A549 (cell line): ENCODE results near the gene TFPT. TPM values are rescaled to one million over a fixed set of nuclear protein-coding genes. Genes with fewer than 3 reads are reported as not detected.
A peak's percentile ranks its signal among the peaks of the same experiment; 100 is the strongest.

ENCODE experiments used
- ATAC-seq, 2 experiments: fragments of 200-7000 bp in 1 of 2; fragments of >200 bp in 1 of 2; cut with Nextera tagmentation in 1 of 2; cut with Tn5 transposase in 1 of 2; 3 replicates each; pipeline versions ENCODE4 v1.8.0 to v1.9.1; 2018 to 2020; ENCODE audit warnings: mild to moderate bottlenecking in 1 of 2, moderate library complexity in 1 of 2
- CTCF ChIA-PET: fragments of 300-600 bp; sonication (Branson Sonifier 250); formaldehyde crosslinking; extraction: SDS; loops from one replicate; lab custom pipeline; 2021; ENCODE audit warnings: antibody characterized with exemption, inconsistent platforms; lab: Yijun Ruan, JAX
- POLR2A ChIA-PET: fragments of 350-600 bp; formaldehyde crosslinking; extraction: SDS; loops from one replicate; lab custom pipeline; 2021; ENCODE audit warnings: antibody characterized with exemption, inconsistent platforms; lab: Yijun Ruan, JAX
- DNase-seq, 2 experiments: peaks; one replicate each; pipeline versions ENCODE4 v3.0.0 to v3.0.0-alpha.2; 2011 to 2016; ENCODE audit warnings: low read depth in 1 of 2, low spot score in 1 of 2
- FAIRE-seq: peaks from 2 replicates; lab custom pipeline; 2011; peaks lifted over from hg19 to GRCh38; lab: Jason Lieb, UNC
- H3K27ac ChIP-seq, 2 experiments: fragments of >200 bp; sonication (Bioruptor Twin); formaldehyde crosslinking; 3 replicates each; pipeline ENCODE4 v1.5.1; 2016 to 2017
- H3K4me1 ChIP-seq: fragments of >200 bp; sonication (Bioruptor Twin); formaldehyde crosslinking; 3 replicates; pipeline ENCODE4 v1.6.1; 2016
- H3K4me2 ChIP-seq: fragments of >200 bp; sonication (Bioruptor Twin); formaldehyde crosslinking; 3 replicates; pipeline ENCODE4 v1.6.1; 2016
- H3K4me3 ChIP-seq: fragments of >200 bp; sonication (Bioruptor Twin); formaldehyde crosslinking; 3 replicates; pipeline ENCODE4 v1.5.1; 2016
- H3K9me3 ChIP-seq: fragments of >200 bp; sonication (Bioruptor Twin); formaldehyde crosslinking; 3 replicates; pipeline ENCODE4 v1.6.1; 2016
- BHLHE40 ChIP-seq: IDR thresholded peaks from 2 replicates; pipeline ENCODE4 v1.6.1; 2012; ENCODE audit warnings: low read depth, low read length, inconsistent platforms
- CHD2 ChIP-seq: fragments of 150-350 bp; IDR thresholded peaks from 2 replicates; pipeline ENCODE4 v1.6.1; 2014; ENCODE audit warnings: low read length; ENCODE audit not compliant: partially characterized antibody
- ELK1 ChIP-seq: fragments of 150-350 bp; IDR thresholded peaks from 2 replicates; pipeline ENCODE4 v1.6.1; 2014; ENCODE audit warnings: low read depth, mild to moderate bottlenecking, low read length
- FOXS1 ChIP-seq: fragments of 250-450 bp; sonication (Bioruptor Pico); IDR thresholded peaks from 2 replicates; pipeline ENCODE4 v1.5.0; 2020; ENCODE audit warnings: mild to moderate bottlenecking, moderate library complexity
- HDAC2 ChIP-seq: fragments of 200-600 bp; sonication (generic); IDR thresholded peaks from 2 replicates; pipeline ENCODE4 v1.6.1; 2016
- JUN ChIP-seq, 2 experiments: fragments of >200 bp; sonication (Bioruptor Twin); formaldehyde crosslinking; IDR thresholded peaks; 2 replicates in 1 of 2; 3 replicates in 1 of 2; pipeline ENCODE4 v1.6.1; 2016 to 2017
- JUNB ChIP-seq: fragments of >200 bp; sonication (Bioruptor Twin); formaldehyde crosslinking; IDR thresholded peaks from 2 replicates; pipeline ENCODE4 v1.6.1; 2016
- KDM1A ChIP-seq: fragments of 200-600 bp; sonication (generic); IDR thresholded peaks from 2 replicates; pipeline ENCODE4 v1.6.1; 2016; ENCODE audit warnings: low read depth, mild to moderate bottlenecking
- RAD21 ChIP-seq, 2 experiments: fragments of >200 bp in 1 of 2; sonication (Bioruptor Twin) in 1 of 2; formaldehyde crosslinking in 1 of 2; IDR thresholded peaks in 1 of 2; conservative IDR thresholded peaks in 1 of 2; 2 replicates in 1 of 2; 3 replicates in 1 of 2; pipeline ENCODE4 v1.6.1; 2012 to 2018; ENCODE audit warnings: inconsistent platforms in 1 of 2
- RARB ChIP-seq: fragments of 250-450 bp; sonication (Bioruptor Pico); IDR thresholded peaks from 2 replicates; pipeline ENCODE4 v1.8.0; 2021; ENCODE audit warnings: mild to moderate bottlenecking, moderate library complexity
- RNF2 ChIP-seq: fragments of 200-600 bp; sonication (generic); IDR thresholded peaks from 2 replicates; pipeline ENCODE4 v1.6.1; 2016; ENCODE audit warnings: low read depth, mild to moderate bottlenecking, antibody characterized with exemption, moderate library complexity, borderline replicate concordance
- USF2 ChIP-seq: fragments of 450-650 bp; IDR thresholded peaks from 2 replicates; pipeline ENCODE4 v1.6.1; 2014; ENCODE audit warnings: antibody characterized with exemption
- ZC3H11A ChIP-seq: fragments of 450-650 bp; IDR thresholded peaks from 2 replicates; pipeline ENCODE4 v1.6.1; 2014; ENCODE audit warnings: antibody characterized with exemption, mild to moderate bottlenecking
- ZFP36 ChIP-seq: fragments of 450-650 bp; IDR thresholded peaks from 2 replicates; pipeline ENCODE4 v1.6.1; 2014; ENCODE audit warnings: borderline replicate concordance; ENCODE audit not compliant: partially characterized antibody
- WGBS: methylation state at CpG from one replicate; pipeline ENCODE4 v1.1.6; 2017; ENCODE audit errors: missing lambda C conversion rate; 5-methylcytosine and 5-hydroxymethylcytosine counted together
- polyA plus RNA-seq, 4 experiments: library from polyadenylated mRNA; depleted of rRNA in 3 of 4; stranded (reverse); fragments of >200 nt; fragmentation: RNase III in 1 of 4; extraction: RNeasy Plus Mini Kit Qiagen cat#74134 plus additional on column Dnase treatment in 1 of 4; gene quantifications; 2 replicates in 3 of 4; 3 replicates in 1 of 4; pipeline ENCODE4 v1.2.3, GENCODE V29; 2011 to 2017
- TF ChIP-seq, protein P1 (sequence below): IDR thresholded peaks from 2 replicates; pipeline ENCODE4 v1.6.1; 2012
- TF ChIP-seq, protein P2 (sequence below): fragments of >200 bp; sonication (Bioruptor Twin); formaldehyde crosslinking; IDR thresholded peaks from 3 replicates; pipeline ENCODE4 v1.5.1; 2016
- TF ChIP-seq, protein P3 (sequence below): fragments of 200-600 bp; sonication (generic); IDR thresholded peaks from 2 replicates; pipeline ENCODE4 v1.6.1; 2016; ENCODE audit warnings: antibody characterized with exemption, mild to moderate bottlenecking, moderate library complexity
- TF ChIP-seq, protein P4 (sequence below): fragments of 250-450 bp; sonication (Bioruptor Pico); IDR thresholded peaks from 2 replicates; pipeline ENCODE4 v1.5.0; 2021; ENCODE audit warnings: mild to moderate bottlenecking, moderate library complexity, borderline replicate concordance

TFPT gene
- polyA plus RNA-seq, 2 of the 4 experiments (the other 2 are of a cell fraction): 16.1 to 26.1 TPM

DNA sequence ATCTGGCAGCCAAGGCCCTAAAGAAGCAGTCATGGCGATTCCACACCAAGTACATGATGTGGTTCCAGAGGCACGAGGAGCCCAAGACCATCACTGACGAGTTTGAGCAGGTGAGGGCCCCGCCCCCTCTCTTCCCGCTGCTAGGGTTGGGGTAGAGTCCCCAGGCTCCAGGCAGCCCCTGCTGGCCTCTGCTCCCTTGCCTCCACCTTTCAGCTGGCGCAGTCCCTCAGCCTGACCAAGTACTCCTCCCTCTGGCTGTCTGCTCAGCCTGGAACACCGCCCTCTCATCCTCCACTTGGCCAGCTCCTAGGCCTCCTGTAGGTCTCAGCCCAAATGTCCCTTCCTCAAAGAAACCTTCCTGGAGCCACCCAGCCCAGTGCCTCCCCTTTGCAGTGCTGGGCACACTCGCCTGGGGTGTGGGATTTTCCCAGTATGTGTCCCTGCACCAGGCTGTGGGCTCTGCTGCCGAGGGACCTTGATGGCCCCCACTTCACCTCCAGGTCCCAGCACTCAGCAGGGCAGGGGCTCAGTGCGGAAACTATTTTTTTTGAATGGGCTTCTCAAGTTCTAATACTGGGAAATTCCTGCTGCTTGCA is 38.4 kb upstream of the TFPT start:
- CTCF ChIA-PET: interaction anchor here (4.9 kb wide), 1 partner anchor 15 kb away, joined by 25 read pairs; no protein-coding TSS in a partner anchor
- FAIRE-seq: no peak
- Histone ChIP-seq H3K4me2 (no peak overlapping the region), H3K4me3 (no peak overlapping the region), H3K4me1 (peaks cover 10% of the 10 kb centered on the region)
- WGBS: 90% methylated on average over 10 of the region's 10 CpGs
- POLR2A ChIA-PET: interaction anchor here (2.1 kb wide), 1 partner anchor 17 kb away, joined by 10 read pairs; the partner anchor contains the start of gene CNOT3
- TF ChIP-seq JUN (IDR thresholded peaks at IDR 0.05) (peak; percentile 17 to 47; a peak in 1 of 5 replicates), HDAC2 (no peak)
- TF ChIP-seq, protein P1, sequence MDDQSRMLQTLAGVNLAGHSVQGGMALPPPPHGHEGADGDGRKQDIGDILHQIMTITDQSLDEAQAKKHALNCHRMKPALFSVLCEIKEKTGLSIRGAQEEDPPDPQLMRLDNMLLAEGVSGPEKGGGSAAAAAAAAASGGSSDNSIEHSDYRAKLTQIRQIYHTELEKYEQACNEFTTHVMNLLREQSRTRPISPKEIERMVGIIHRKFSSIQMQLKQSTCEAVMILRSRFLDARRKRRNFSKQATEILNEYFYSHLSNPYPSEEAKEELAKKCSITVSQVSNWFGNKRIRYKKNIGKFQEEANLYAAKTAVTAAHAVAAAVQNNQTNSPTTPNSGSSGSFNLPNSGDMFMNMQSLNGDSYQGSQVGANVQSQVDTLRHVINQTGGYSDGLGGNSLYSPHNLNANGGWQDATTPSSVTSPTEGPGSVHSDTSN: 0 out of 2 replicates have a peak, but pooled peaks have one; percentile 14
- TF ChIP-seq, all 56 proteins: peak for 2
- H3K27ac ChIP-seq: no peak overlapping the region
- ATAC-seq (peak; percentile 9 to 14; a peak in 3 of 6 replicates), DNase-seq (no peak)
- no peaks in the 10 kb centered on the region for H3K9me3 ChIP-seq

- no peaks in the 10 kb centered on the region for H3K9me3 ChIP-seq
- no peak overlapping the region for H3K4me2 ChIP-seq
- no peak for FAIRE-seq
- no peak overlapping the region for H3K27ac ChIP-seq
- ChIA-PET POLR2A (interaction anchor here (2.1 kb wide), 1 partner anchor 16 kb away, joined by 10 read pairs; the partner anchor contains the start of gene CNOT3), CTCF (interaction anchor here (1.3 to 4.9 kb wide), 2 partner anchors 16 kb away, joined by 4 to 25 read pairs; partner anchors contain the start of gene CNOT3)
- WGBS: 91% methylated on average over 15 of the region's 25 CpGs
- 0 out of 5 replicates have a peak, but pooled peaks of 1 of the 2 experiments have one; percentile 0 for TF ChIP-seq JUN (IDR thresholded peaks at IDR 0.05)
- TF ChIP-seq KDM1A: no peak
- DNase-seq: no peak
- ATAC-seq: no peak
- no peak overlapping the region for H3K4me3 ChIP-seq
- H3K4me1 ChIP-seq: peaks cover 1% of the 10 kb centered on the region; the same call in 2 of the 3 replicates
Measured at GRCh38 chr19:54152878-54153524, 37.5 kb upstream of the TFPT start.

DNA sequence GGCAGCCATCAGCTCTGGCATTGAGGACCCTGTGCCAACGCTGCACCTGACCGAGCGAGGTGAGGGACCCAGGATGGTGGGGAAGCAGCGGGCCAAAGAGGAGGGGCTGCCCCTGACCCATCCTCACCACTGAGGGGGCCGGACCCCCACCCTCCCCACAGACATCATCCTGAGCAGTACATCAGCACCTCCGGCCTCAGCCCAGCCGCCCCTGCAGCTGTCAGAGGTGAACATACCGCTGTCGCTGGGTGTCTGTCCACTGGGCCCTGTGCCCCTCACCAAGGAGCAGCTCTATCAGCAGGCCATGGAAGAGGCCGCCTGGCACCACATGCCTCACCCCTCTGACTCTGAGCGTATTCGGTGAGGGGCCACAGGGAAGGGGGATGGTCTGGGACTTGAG is 36.8 kb upstream of the TFPT start:
- Histone ChIP-seq H3K9me3 (no peaks in the 10 kb centered on the region), H3K4me2 (no peak overlapping the region), H3K4me3 (no peak overlapping the region), H3K4me1 (no peaks in the 10 kb centered on the region), H3K27ac (no peak overlapping the region)
- POLR2A ChIA-PET: interaction anchor here (5.5 kb wide), 1 partner anchor 15 kb away, joined by 36 read pairs; the partner anchor contains the start of gene CNOT3
- DNase-seq (no peak), ATAC-seq (peak in 1 of 2 experiments; percentile 5; a peak in 3 of 6 replicates), FAIRE-seq (no peak)
- CTCF ChIA-PET: interaction anchor here (1.0 to 4.9 kb wide), 3 partner anchors 8 to 16 kb away, joined by 3 to 25 read pairs (median 4); partner anchors contain the start of gene CNOT3
- 98% methylated on average over 11 of the region's 12 CpGs for WGBS
- TF ChIP-seq, protein P2, sequence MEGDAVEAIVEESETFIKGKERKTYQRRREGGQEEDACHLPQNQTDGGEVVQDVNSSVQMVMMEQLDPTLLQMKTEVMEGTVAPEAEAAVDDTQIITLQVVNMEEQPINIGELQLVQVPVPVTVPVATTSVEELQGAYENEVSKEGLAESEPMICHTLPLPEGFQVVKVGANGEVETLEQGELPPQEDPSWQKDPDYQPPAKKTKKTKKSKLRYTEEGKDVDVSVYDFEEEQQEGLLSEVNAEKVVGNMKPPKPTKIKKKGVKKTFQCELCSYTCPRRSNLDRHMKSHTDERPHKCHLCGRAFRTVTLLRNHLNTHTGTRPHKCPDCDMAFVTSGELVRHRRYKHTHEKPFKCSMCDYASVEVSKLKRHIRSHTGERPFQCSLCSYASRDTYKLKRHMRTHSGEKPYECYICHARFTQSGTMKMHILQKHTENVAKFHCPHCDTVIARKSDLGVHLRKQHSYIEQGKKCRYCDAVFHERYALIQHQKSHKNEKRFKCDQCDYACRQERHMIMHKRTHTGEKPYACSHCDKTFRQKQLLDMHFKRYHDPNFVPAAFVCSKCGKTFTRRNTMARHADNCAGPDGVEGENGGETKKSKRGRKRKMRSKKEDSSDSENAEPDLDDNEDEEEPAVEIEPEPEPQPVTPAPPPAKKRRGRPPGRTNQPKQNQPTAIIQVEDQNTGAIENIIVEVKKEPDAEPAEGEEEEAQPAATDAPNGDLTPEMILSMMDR: no peak
- TF ChIP-seq, protein P3, sequence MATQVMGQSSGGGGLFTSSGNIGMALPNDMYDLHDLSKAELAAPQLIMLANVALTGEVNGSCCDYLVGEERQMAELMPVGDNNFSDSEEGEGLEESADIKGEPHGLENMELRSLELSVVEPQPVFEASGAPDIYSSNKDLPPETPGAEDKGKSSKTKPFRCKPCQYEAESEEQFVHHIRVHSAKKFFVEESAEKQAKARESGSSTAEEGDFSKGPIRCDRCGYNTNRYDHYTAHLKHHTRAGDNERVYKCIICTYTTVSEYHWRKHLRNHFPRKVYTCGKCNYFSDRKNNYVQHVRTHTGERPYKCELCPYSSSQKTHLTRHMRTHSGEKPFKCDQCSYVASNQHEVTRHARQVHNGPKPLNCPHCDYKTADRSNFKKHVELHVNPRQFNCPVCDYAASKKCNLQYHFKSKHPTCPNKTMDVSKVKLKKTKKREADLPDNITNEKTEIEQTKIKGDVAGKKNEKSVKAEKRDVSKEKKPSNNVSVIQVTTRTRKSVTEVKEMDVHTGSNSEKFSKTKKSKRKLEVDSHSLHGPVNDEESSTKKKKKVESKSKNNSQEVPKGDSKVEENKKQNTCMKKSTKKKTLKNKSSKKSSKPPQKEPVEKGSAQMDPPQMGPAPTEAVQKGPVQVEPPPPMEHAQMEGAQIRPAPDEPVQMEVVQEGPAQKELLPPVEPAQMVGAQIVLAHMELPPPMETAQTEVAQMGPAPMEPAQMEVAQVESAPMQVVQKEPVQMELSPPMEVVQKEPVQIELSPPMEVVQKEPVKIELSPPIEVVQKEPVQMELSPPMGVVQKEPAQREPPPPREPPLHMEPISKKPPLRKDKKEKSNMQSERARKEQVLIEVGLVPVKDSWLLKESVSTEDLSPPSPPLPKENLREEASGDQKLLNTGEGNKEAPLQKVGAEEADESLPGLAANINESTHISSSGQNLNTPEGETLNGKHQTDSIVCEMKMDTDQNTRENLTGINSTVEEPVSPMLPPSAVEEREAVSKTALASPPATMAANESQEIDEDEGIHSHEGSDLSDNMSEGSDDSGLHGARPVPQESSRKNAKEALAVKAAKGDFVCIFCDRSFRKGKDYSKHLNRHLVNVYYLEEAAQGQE: no peak
- TF ChIP-seq, protein P4, sequence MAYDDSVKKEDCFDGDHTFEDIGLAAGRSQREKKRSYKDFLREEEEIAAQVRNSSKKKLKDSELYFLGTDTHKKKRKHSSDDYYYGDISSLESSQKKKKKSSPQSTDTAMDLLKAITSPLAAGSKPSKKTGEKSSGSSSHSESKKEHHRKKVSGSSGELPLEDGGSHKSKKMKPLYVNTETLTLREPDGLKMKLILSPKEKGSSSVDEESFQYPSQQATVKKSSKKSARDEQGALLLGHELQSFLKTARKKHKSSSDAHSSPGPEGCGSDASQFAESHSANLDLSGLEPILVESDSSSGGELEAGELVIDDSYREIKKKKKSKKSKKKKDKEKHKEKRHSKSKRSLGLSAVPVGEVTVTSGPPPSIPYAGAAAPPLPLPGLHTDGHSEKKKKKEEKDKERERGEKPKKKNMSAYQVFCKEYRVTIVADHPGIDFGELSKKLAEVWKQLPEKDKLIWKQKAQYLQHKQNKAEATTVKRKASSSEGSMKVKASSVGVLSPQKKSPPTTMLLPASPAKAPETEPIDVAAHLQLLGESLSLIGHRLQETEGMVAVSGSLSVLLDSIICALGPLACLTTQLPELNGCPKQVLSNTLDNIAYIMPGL: no peak
- TF ChIP-seq RARB (no peak), USF2 (no peak), RAD21 (conservative IDR thresholded peaks at IDR 0.05 in 1 of 2, IDR thresholded peaks at IDR 0.05 in 1 of 2) (no peak), JUNB (no peak), CHD2 (no peak), BHLHE40 (no peak), ELK1 (no peak), FOXS1 (CRISPR knock-in tag) (no peak), RNF2 (no peak), ZC3H11A (no peak), ZFP36 (no peak)
